GM12892 (cell line): ENCODE measurements around the gene KLHL3.

Source experiments
- POLR2A ChIP-seq: IDR thresholded peaks from 2 replicates; pipeline ENCODE4 v1.6.1; 2011; ENCODE audit warnings: low read depth, low read length, control low read depth
- POLR2AphosphoS5 ChIP-seq: IDR thresholded peaks from 2 replicates; pipeline ENCODE4 v1.6.1; 2011; ENCODE audit warnings: low read depth, low read length, control low read depth
- TAF1 ChIP-seq: IDR thresholded peaks from 2 replicates; pipeline ENCODE4 v1.6.1; 2011; ENCODE audit warnings: low read depth, mild to moderate bottlenecking, control low read depth, low read length, borderline replicate concordance

DNA sequence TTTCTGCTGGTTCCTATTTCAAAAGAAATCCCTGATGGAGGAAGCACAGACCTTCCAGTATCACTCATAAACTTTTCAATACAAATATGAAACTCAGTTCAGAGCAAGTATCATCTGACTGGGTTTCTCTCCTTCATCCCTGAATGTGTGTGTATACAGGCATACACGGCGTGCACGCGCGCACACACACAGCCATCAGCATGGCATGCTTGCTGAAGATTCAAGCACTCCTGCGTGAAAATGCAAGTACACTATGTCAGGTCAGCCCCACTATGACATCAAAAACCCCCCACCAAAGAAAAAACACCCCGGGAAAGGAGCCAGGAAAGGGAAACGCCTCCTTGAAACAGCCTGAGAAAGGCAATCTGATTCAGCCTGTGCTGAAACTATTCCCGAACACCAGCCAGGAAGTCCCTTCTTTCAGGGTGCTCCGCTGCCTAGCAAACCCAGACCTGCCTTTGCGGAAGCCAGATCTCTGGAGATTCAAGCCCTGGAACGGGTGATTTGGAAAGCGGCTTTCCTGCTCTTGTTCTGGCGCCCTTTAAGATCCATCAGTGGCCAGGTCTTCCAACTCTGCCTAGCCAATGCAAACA, 831 bp downstream of the KLHL3 start:
- TF ChIP-seq POLR2A: no peak
- TF ChIP-seq POLR2AphosphoS5: no peak
- TF ChIP-seq TAF1: no peak; the same call in 1 of the 2 replicates
